K562 (cell line): ENCODE measurements around the gene LRRC1. TPM values are rescaled to one million over a fixed set of nuclear protein-coding genes. Genes with fewer than 3 reads are reported as not detected.

Experiments used
- CBX1 ChIP-seq: sonication (generic); IDR thresholded peaks from 2 replicates; pipeline ENCODE4 v1.6.1; 2016; ENCODE audit warnings: antibody characterized with exemption, low read depth, mild to moderate bottlenecking
- CUX1 ChIP-seq: fragments of 200-800 bp; sonication (Bioruptor generic); IDR thresholded peaks from 2 replicates; pipeline ENCODE4 v1.6.1; 2016; ENCODE audit warnings: missing genetic modification characterization, missing compliant biosample characterization
- DIDO1 ChIP-seq: fragments of 450-650 bp; IDR thresholded peaks from 2 replicates; pipeline ENCODE4 v1.6.1; 2016; ENCODE audit warnings: low read depth, missing biosample characterization, missing genetic modification characterization
- HMG20B ChIP-seq: fragments of 250-450 bp; sonication (Bioruptor Pico); IDR thresholded peaks from 2 replicates; pipeline ENCODE4 v1.5.0; 2021; ENCODE audit warnings: mild to moderate bottlenecking
- TRIM24 ChIP-seq, 2 experiments: fragments of 450-650 bp; IDR thresholded peaks; 2 replicates each; pipeline ENCODE4 v1.6.1; 2016
- ZNF124 ChIP-seq: sonication (generic); formaldehyde crosslinking; IDR thresholded peaks from 2 replicates; pipeline ENCODE4 v1.8.1; 2022; ENCODE audit warnings: missing genetic modification reagents
- ZNF639 ChIP-seq, 2 experiments: fragments of 200-800 bp in 1 of 2; sonication (Bioruptor generic) in 1 of 2; sonication (generic) in 1 of 2; formaldehyde crosslinking in 1 of 2; IDR thresholded peaks in 1 of 2; conservative IDR thresholded peaks in 1 of 2; 2 replicates each; pipeline versions ENCODE4 v1.5.0 to v1.6.1; 2016 to 2020; ENCODE audit warnings: missing compliant biosample characterization in 1 of 2, missing genetic modification characterization in 1 of 2, missing genetic modification reagents in 1 of 2
- polyA plus RNA-seq, 8 experiments: library from polyadenylated mRNA; depleted of rRNA in 4 of 8; stranded (reverse) in 5 of 8; unstranded in 3 of 8; fragments of >200 nt; fragmentation: Nextera tagmentation in 2 of 8; fragmentation: Illumina TruSeq in 1 of 8; extraction: Ambion mirVana in 2 of 8; extraction: Trizol in 1 of 8; gene quantifications; 2 replicates each; pipeline versions ENCODE4 v1.2.1 to v1.2.3, GENCODE V29; 2011 to 2014; ENCODE audit warnings: inconsistent platforms in 1 of 8, missing spikeins in 1 of 8
- total RNA-seq, 7 experiments: library from RNA; depleted of rRNA in 6 of 7; stranded (reverse); fragments of >200 nt in 6 of 7; fragmentation: Illumina TruSeq in 2 of 7; extraction: Trizol in 2 of 7; gene quantifications; 2 replicates each; pipeline versions ENCODE4 v1.2.1 to v1.2.3, GENCODE V29; 2011 to 2021; ENCODE audit warnings: low replicate concordance in 1 of 7

The LRRC1 gene
- total and polyA plus RNA-seq, 9 of the 15 experiments (the other 6 are each of a cell fraction or from before 2014, with no cell fraction given) = not detected

GRCh38 chr6:53892707-53893106, 97.9 kb downstream of the LRRC1 start (continued):
- TF ChIP-seq CUX1 (CRISPR knock-in tag) = no peak
- TF ChIP-seq TRIM24 (IDR thresholded peaks at IDR 0.05) = no peak
- TF ChIP-seq CBX1 = no peak
- no peak for TF ChIP-seq HMG20B (CRISPR knock-in tag)
- TF ChIP-seq ZNF124 (CRISPR knock-in tag) = no peak
- no peak for TF ChIP-seq ZNF639 (CRISPR knock-in tag; conservative IDR thresholded peaks at IDR 0.05 in 1 of 2, IDR thresholded peaks at IDR 0.05 in 1 of 2)
- no peak for TF ChIP-seq DIDO1 (tag)
- TF ChIP-seq, all 486 proteins: peak for 0
